H9 (cell line): ENCODE data around the gene TMEM242. TPM values are rescaled to one million over a fixed set of nuclear protein-coding genes. Genes with fewer than 3 reads are reported as not detected.

Experiments used
- DNase-seq: peaks from one replicate; pipeline ENCODE4 v3.0.0-alpha.2; 2017
- H2AFZ ChIP-seq: one replicate; pipeline ENCODE4 v1.6.1; 2013; ENCODE audit warnings: mild to moderate bottlenecking, low read length, control low read depth, moderate library complexity
- H2AK5ac ChIP-seq: 2 replicates; pipeline ENCODE4 v1.6.1; 2013; ENCODE audit warnings: low read length, control low read depth, mixed read lengths; ENCODE audit not compliant: insufficient read length
- H2BK120ac ChIP-seq: one replicate; pipeline ENCODE4 v1.6.1; 2013; ENCODE audit warnings: low read depth, mild to moderate bottlenecking, low read length, control low read depth, inconsistent platforms; ENCODE audit not compliant: poor library complexity, severe bottlenecking
- H2BK12ac ChIP-seq: 2 replicates; pipeline ENCODE4 v1.6.1; 2013; ENCODE audit warnings: low read length, control low read depth, mixed read lengths, low read depth; ENCODE audit not compliant: insufficient read length
- H2BK15ac ChIP-seq: 2 replicates; pipeline ENCODE4 v1.6.1; 2013; ENCODE audit warnings: low read depth, low read length, control low read depth
- H2BK20ac ChIP-seq: one replicate; pipeline ENCODE4 v1.6.1; 2013; ENCODE audit warnings: low read depth, mild to moderate bottlenecking, low read length, control low read depth, inconsistent platforms; ENCODE audit not compliant: poor library complexity, severe bottlenecking
- H2BK5ac ChIP-seq: 2 replicates; pipeline ENCODE4 v1.6.1; 2013; ENCODE audit warnings: low read length, control low read depth, mixed read lengths; ENCODE audit not compliant: insufficient read length
- H3K14ac ChIP-seq: 2 replicates; pipeline ENCODE4 v1.6.1; 2013; ENCODE audit warnings: low read length, control low read depth; ENCODE audit not compliant: insufficient read depth
- H3K18ac ChIP-seq: 2 replicates; pipeline ENCODE4 v1.6.1; 2013; ENCODE audit warnings: low read depth, mild to moderate bottlenecking, mixed read lengths, low read length, control low read depth; ENCODE audit not compliant: insufficient read length
- H3K23ac ChIP-seq: 2 replicates; pipeline ENCODE4 v1.6.1; 2013; ENCODE audit warnings: low read length, control low read depth, mixed read lengths, low read depth; ENCODE audit not compliant: insufficient read length
- H3K23me2 ChIP-seq: 2 replicates; pipeline ENCODE4 v1.6.1; 2013; ENCODE audit warnings: low read depth, mild to moderate bottlenecking, mixed read lengths, low read length, control low read depth; ENCODE audit not compliant: insufficient read length, poor library complexity, severe bottlenecking
- H3K27ac ChIP-seq: 2 replicates; pipeline ENCODE4 v1.5.1; 2013; ENCODE audit warnings: low read length, control low read depth, mixed read lengths, low read depth; ENCODE audit not compliant: insufficient read length
- H3K27me3 ChIP-seq: 2 replicates; pipeline ENCODE4 v1.6.1; 2013; ENCODE audit warnings: low read length, control low read depth, inconsistent platforms; ENCODE audit not compliant: insufficient read depth
- H3K4ac ChIP-seq: 2 replicates; pipeline ENCODE4 v1.6.1; 2013; ENCODE audit warnings: low read depth, mild to moderate bottlenecking, control low read depth, inconsistent platforms, low read length, moderate library complexity
- H3K4me1 ChIP-seq: 2 replicates; pipeline ENCODE4 v1.6.1; 2013; ENCODE audit warnings: low read length, control low read depth, inconsistent platforms; ENCODE audit not compliant: insufficient read depth
- H3K4me2 ChIP-seq: 2 replicates; pipeline ENCODE4 v1.6.1; 2013; ENCODE audit warnings: low read length, control low read depth, mixed read lengths; ENCODE audit not compliant: insufficient read length, insufficient read depth
- H3K56ac ChIP-seq: 2 replicates; pipeline ENCODE4 v1.6.1; 2013; ENCODE audit warnings: low read depth, mild to moderate bottlenecking, mixed read lengths, low read length, control low read depth; ENCODE audit not compliant: insufficient read length
- H3K79me1 ChIP-seq: 2 replicates; pipeline ENCODE4 v1.6.1; 2013; ENCODE audit warnings: low read depth, mild to moderate bottlenecking, moderate library complexity, low read length, control low read depth, inconsistent platforms; ENCODE audit not compliant: insufficient read depth, poor library complexity, severe bottlenecking
- H3K79me2 ChIP-seq: 2 replicates; pipeline ENCODE4 v1.6.1; 2013; ENCODE audit warnings: low read length, control low read depth, inconsistent platforms; ENCODE audit not compliant: insufficient read depth
- H3K9ac ChIP-seq: 2 replicates; pipeline ENCODE4 v1.6.1; 2013; ENCODE audit warnings: low read length, control low read depth, mixed read lengths; ENCODE audit not compliant: insufficient read length; ENCODE audit errors: extremely low read depth
- H3K9me3 ChIP-seq: one replicate; pipeline ENCODE4 v1.6.1; 2013; ENCODE audit warnings: low read depth, low read length, inconsistent platforms; ENCODE audit not compliant: control insufficient read depth
- H3T11ph ChIP-seq: one replicate; pipeline ENCODE4 v1.6.1; 2013; ENCODE audit warnings: mild to moderate bottlenecking, low read length, control low read depth, inconsistent platforms
- H4K20me1 ChIP-seq: one replicate; pipeline ENCODE4 v1.6.1; 2013; ENCODE audit not compliant: control insufficient read depth, insufficient read length, insufficient read depth
- H4K5ac ChIP-seq: 2 replicates; pipeline ENCODE4 v1.6.1; 2013; ENCODE audit warnings: low read depth, mild to moderate bottlenecking, mixed read lengths, low read length, control low read depth; ENCODE audit not compliant: insufficient read length
- H4K8ac ChIP-seq: replicated peaks from 2 replicates; pipeline ENCODE4 v1.6.1; 2013; ENCODE audit warnings: low read length, control low read depth, mixed read lengths, low read depth; ENCODE audit not compliant: insufficient read length
- H4K91ac ChIP-seq: 2 replicates; pipeline ENCODE4 v1.6.1; 2013; ENCODE audit warnings: low read depth, mild to moderate bottlenecking, moderate library complexity, mixed read lengths, low read length, control low read depth; ENCODE audit not compliant: insufficient read length
- H3K27ac Mint-ChIP-seq, 3 experiments: 2 replicates in 2 of 3; 3 replicates in 1 of 3; pipeline ENCODE4 v1.8.0; 2020 to 2021; ENCODE audit warnings: mixed read lengths in 3 of 3, mild to moderate bottlenecking in 1 of 3, moderate library complexity in 1 of 3
- H3K27me3 Mint-ChIP-seq: 2 replicates; pipeline ENCODE4 v1.8.0; 2021; ENCODE audit warnings: low read depth, mild to moderate bottlenecking, moderate library complexity, mixed read lengths
- H3K36me3 Mint-ChIP-seq, 3 experiments: 2 replicates in 2 of 3; 3 replicates in 1 of 3; pipeline ENCODE4 v1.8.0; 2020 to 2021; ENCODE audit warnings: low read depth in 3 of 3, mixed read lengths in 3 of 3; ENCODE audit not compliant: insufficient read depth in 1 of 3
- H3K4me1 Mint-ChIP-seq, 2 experiments: 2 replicates each; pipeline ENCODE4 v1.8.0; 2020; ENCODE audit warnings: mixed read lengths in 2 of 2
- H3K4me3 Mint-ChIP-seq, 2 experiments: 2 replicates in 1 of 2; 3 replicates in 1 of 2; pipeline ENCODE4 v1.8.0; 2020 to 2021; ENCODE audit warnings: mild to moderate bottlenecking in 2 of 2, mixed read lengths in 2 of 2, moderate library complexity in 1 of 2
- H3K9me3 Mint-ChIP-seq, 2 experiments: 2 replicates in 1 of 2; 3 replicates in 1 of 2; pipeline ENCODE4 v1.8.0; 2020; ENCODE audit warnings: mild to moderate bottlenecking in 2 of 2, mixed read lengths in 2 of 2, moderate library complexity in 1 of 2
- CTCF ChIP-seq: fragments of 200-600 bp; sonication (generic); conservative IDR thresholded peaks from 3 replicates; pipeline ENCODE4 v1.8.0; 2021; ENCODE audit warnings: antibody characterized with exemption, mild to moderate bottlenecking
- WGBS: extraction: QIAGEN DNeasy Blood & Tissue Kit; methylation state at CpG from one replicate; pipeline ENCODE4 v1.1.7; 2013; ENCODE audit warnings: missing lambda C conversion rate, low lambda C conversion rate, mixed read lengths; ENCODE audit not compliant: insufficient read length; ENCODE audit errors: extremely low coverage; 5-methylcytosine and 5-hydroxymethylcytosine counted together
- total RNA-seq: library from RNA; stranded (reverse); gene quantifications from 2 replicates; pipeline ENCODE4 v1.2.1, GENCODE V29; 2021

Gene TMEM242
- total RNA-seq, 1 experiment from 2014 or later, result 10.5 TPM

- Mint-ChIP-seq H3K4me1 (peaks cover 15 to 30% of the 10 kb centered on the region in 2 experiments), H3K36me3 (peaks cover 0 to 2% (median 0%) of the 10 kb centered on the region in 3 experiments; a peak in 2 of 7 replicates), H3K4me3 (no peak overlapping the region), H3K9me3 (peaks cover 2 to 7% of the 10 kb centered on the region in 2 experiments; a peak in 4 of 5 replicates), H3K27ac (peak overlapping the region in 1 of 3 experiments; percentile 82; a peak in 1 of 7 replicates), H3K27me3 (peaks cover 36% of the 10 kb centered on the region)
- Histone ChIP-seq H3T11ph (no peak overlapping the region), H3K9ac (no peak overlapping the region), H2BK15ac (no peak overlapping the region), H3K79me2 (no peaks in the 10 kb centered on the region), H2BK12ac (no peak overlapping the region), H4K20me1 (no peaks in the 10 kb centered on the region), H2BK20ac (no peak overlapping the region), H3K56ac (no peak overlapping the region), H3K14ac (no peak overlapping the region; the same call in 1 of the 2 replicates), H3K18ac (no peak overlapping the region), H2BK120ac (no peak overlapping the region), H4K5ac (no peak overlapping the region), H3K23ac (no peak overlapping the region), H3K27ac (no peak overlapping the region), H3K9me3 (no peaks in the 10 kb centered on the region), H3K4me2 (no peak overlapping the region), H3K4ac (no peak overlapping the region), H4K8ac (no peak overlapping the region), H2AK5ac (no peak overlapping the region), H3K23me2 (peaks cover 12% of the 10 kb centered on the region), H3K4me1 (no peaks in the 10 kb centered on the region; the same call in 1 of the 2 replicates), H3K79me1 (no peaks in the 10 kb centered on the region), H4K91ac (no peak overlapping the region), H2BK5ac (no peak overlapping the region), H2AFZ (no peak overlapping the region), H3K27me3 (peaks cover 4% of the 10 kb centered on the region; the same call in 1 of the 2 replicates)
- DNase-seq, result no peak
- no peak for TF ChIP-seq CTCF
- no CpG with 5 or more reads among the region's 28 CpGs for WGBS
Measured at GRCh38 chr6:157240059-157240959, 83.0 kb downstream of the TMEM242 start.
